OCI-LY1 (cell line): ENCODE data around the gene ZNF679.

Experiments
- H2AFZ ChIP-seq: fragments of 200-600 bp; sonication (generic), shearing (Covaris generic); 2 replicates; pipeline ENCODE4 v1.6.0; 2014; ENCODE audit warnings: antibody characterized with exemption, mild to moderate bottlenecking, low read length
- H3F3A ChIP-seq: fragments of 200-600 bp; sonication (generic), shearing (Covaris generic); 2 replicates; pipeline ENCODE4 v1.6.0; 2014; ENCODE audit warnings: mild to moderate bottlenecking, antibody characterized with exemption, low read length, moderate library complexity; ENCODE audit not compliant: insufficient read depth
- H3K27ac ChIP-seq: fragments of 200-600 bp; sonication (generic); 2 replicates; pipeline ENCODE4 v1.5.1; 2014; ENCODE audit warnings: low read length, mixed run types, mild to moderate bottlenecking, low read depth; ENCODE audit not compliant: poor library complexity, severe bottlenecking
- H3K27me3 ChIP-seq: fragments of 200-600 bp; sonication (generic); 2 replicates; pipeline ENCODE4 v1.6.0; 2014; ENCODE audit warnings: antibody characterized with exemption, mild to moderate bottlenecking, low read length, moderate library complexity; ENCODE audit not compliant: insufficient read depth
- H3K36me3 ChIP-seq: fragments of 200-600 bp; sonication (generic); 2 replicates; pipeline ENCODE4 v1.6.1; 2014; ENCODE audit warnings: mild to moderate bottlenecking, antibody characterized with exemption, low read length, moderate library complexity, mixed read lengths; ENCODE audit not compliant: insufficient read depth
- H3K4me1 ChIP-seq: fragments of 200-600 bp; sonication (generic); 2 replicates; pipeline ENCODE4 v1.5.1; 2014; ENCODE audit warnings: mild to moderate bottlenecking, low read length, moderate library complexity; ENCODE audit not compliant: insufficient read depth, severe bottlenecking
- H3K4me2 ChIP-seq: fragments of 200-600 bp; sonication (generic), shearing (Covaris generic); 2 replicates; pipeline ENCODE4 v1.6.1; 2014; ENCODE audit warnings: low read length
- H3K4me3 ChIP-seq: fragments of 200-600 bp; sonication (generic); 2 replicates; pipeline ENCODE4 v1.5.1; 2014; ENCODE audit warnings: low read length, low read depth, mild to moderate bottlenecking, mixed read lengths; ENCODE audit not compliant: poor library complexity, severe bottlenecking
- H3K79me2 ChIP-seq: fragments of 200-600 bp; shearing (Covaris generic); 2 replicates; pipeline ENCODE4 v1.6.1; 2016; ENCODE audit warnings: mixed run types, low read length, mixed read lengths; ENCODE audit not compliant: insufficient read depth
- H3K9ac ChIP-seq: fragments of 200-600 bp; sonication (generic), shearing (Covaris generic); 2 replicates; pipeline ENCODE4 v1.6.1; 2014; ENCODE audit warnings: mild to moderate bottlenecking, low read length, mixed read lengths
- H3K9me2 ChIP-seq: fragments of 200-600 bp; sonication (generic), shearing (Covaris generic); 2 replicates; pipeline ENCODE4 v1.6.1; 2014; ENCODE audit warnings: low read depth, mild to moderate bottlenecking, low read length, mixed read lengths
- H3K9me3 ChIP-seq: fragments of 200-600 bp; shearing (Covaris generic); 2 replicates; pipeline ENCODE4 v1.6.1; 2014; ENCODE audit warnings: low read length, mixed read lengths
- H4K20me1 ChIP-seq: fragments of 200-600 bp; sonication (generic), shearing (Covaris generic); 2 replicates; pipeline ENCODE4 v1.6.0; 2016; ENCODE audit warnings: mild to moderate bottlenecking, low read length; ENCODE audit not compliant: insufficient read depth
- EZH2 ChIP-seq: fragments of 200-600 bp; sonication (generic), shearing (Covaris generic); IDR thresholded peaks from 2 replicates; pipeline ENCODE4 v1.8.0; 2017; ENCODE audit warnings: borderline replicate concordance, mixed run types, mild to moderate bottlenecking, antibody characterized with exemption, low read length, moderate library complexity, mixed read lengths
- TF ChIP-seq, protein P1 (sequence below): fragments of 200-600 bp; sonication (generic), shearing (Covaris generic); IDR thresholded peaks from 2 replicates; pipeline ENCODE4 v1.5.1; 2017; ENCODE audit warnings: mild to moderate bottlenecking, antibody characterized with exemption, low read length, moderate library complexity, mixed read lengths

ZNF679 gene

DNA sequence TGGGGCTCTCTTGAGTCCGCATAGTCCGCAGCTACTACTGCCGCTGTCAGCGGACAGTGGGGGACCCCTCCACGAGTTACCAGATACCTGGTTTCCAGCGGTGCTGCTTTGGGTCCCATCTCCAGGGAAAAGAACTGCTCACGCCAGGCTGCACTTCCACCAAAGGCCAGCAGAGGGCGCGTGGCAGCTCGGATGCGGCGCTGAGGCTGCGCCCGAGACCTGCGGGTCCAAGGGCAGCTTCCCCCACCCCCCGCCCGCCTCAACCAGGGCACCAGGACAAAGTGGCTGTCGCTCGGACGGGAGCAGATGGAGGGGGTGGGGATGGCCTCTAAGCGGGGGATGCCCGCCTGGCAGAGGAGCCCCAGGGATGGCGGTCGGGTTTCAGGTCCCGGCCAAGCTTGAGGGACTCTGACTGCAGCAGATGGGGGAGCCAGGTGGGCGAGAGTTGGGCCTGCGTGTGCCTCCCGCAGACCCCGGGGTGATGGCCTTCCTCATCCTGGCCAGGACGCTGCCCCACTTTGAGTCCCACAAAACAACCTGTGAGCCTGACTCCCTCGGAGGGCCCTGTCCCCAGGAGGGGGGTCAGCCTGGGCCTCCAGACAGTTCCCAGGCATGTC is 45.0 kb upstream of the ZNF679 start:
- Histone ChIP-seq H4K20me1 (no peaks in the 10 kb centered on the region), H3K4me3 (no peak overlapping the region), H3K79me2 (no peaks in the 10 kb centered on the region), H3K9me3 (no peaks in the 10 kb centered on the region), H3K27me3 (no peaks in the 10 kb centered on the region), H3K36me3 (no peaks in the 10 kb centered on the region), H3K4me2 (no peak overlapping the region), H3F3A (no peaks in the 10 kb centered on the region), H3K4me1 (no peaks in the 10 kb centered on the region), H2AFZ (no peak overlapping the region), H3K9me2 (no peaks in the 10 kb centered on the region), H3K9ac (no peak overlapping the region), H3K27ac (no peak overlapping the region)
- TF ChIP-seq EZH2, result no peak
- TF ChIP-seq, protein P1, sequence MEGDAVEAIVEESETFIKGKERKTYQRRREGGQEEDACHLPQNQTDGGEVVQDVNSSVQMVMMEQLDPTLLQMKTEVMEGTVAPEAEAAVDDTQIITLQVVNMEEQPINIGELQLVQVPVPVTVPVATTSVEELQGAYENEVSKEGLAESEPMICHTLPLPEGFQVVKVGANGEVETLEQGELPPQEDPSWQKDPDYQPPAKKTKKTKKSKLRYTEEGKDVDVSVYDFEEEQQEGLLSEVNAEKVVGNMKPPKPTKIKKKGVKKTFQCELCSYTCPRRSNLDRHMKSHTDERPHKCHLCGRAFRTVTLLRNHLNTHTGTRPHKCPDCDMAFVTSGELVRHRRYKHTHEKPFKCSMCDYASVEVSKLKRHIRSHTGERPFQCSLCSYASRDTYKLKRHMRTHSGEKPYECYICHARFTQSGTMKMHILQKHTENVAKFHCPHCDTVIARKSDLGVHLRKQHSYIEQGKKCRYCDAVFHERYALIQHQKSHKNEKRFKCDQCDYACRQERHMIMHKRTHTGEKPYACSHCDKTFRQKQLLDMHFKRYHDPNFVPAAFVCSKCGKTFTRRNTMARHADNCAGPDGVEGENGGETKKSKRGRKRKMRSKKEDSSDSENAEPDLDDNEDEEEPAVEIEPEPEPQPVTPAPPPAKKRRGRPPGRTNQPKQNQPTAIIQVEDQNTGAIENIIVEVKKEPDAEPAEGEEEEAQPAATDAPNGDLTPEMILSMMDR, result peak; percentile 90

DNA sequence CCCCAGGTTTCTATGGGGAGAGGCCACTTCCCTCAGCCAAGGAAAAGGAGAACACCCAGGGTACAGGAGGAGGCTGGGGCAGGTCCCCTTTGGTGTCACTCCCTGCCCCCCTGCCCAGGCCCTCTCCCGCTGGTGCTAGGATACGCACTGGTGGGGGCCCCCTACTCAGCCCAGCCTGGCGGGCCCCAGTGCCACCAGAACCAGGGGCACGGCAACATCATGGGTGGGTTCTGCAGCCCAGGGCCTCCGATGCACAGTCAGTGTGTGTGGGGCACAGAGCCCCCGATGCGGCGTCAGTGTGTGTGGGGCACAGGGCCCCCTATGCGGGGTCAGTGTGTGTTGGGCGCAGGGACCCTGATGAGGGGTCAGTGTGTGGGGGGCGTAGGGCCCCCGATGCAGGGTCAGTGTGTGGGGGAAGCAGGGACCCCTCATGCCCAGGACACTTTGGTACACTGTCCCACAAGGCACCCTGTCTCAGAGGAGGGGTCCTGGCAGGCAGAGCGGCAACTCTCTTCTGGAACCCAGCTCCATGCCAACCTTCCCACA is 44.4 kb upstream of the ZNF679 start:
- H3K4me3 ChIP-seq, result no peak overlapping the region
- no peaks in the 10 kb centered on the region for H3F3A ChIP-seq
- TF ChIP-seq, protein P1, result no peak
- TF ChIP-seq EZH2, result no peak
- H3K79me2 ChIP-seq, result no peaks in the 10 kb centered on the region
- no peak overlapping the region for H3K27ac ChIP-seq
- H3K27me3 ChIP-seq, result no peaks in the 10 kb centered on the region
- H4K20me1 ChIP-seq, result no peaks in the 10 kb centered on the region
- H2AFZ ChIP-seq, result no peak overlapping the region
- no peaks in the 10 kb centered on the region for H3K9me3 ChIP-seq
- no peak overlapping the region for H3K9ac ChIP-seq
- H3K36me3 ChIP-seq, result no peaks in the 10 kb centered on the region
- no peak overlapping the region for H3K4me2 ChIP-seq
- no peaks in the 10 kb centered on the region for H3K4me1 ChIP-seq
- H3K9me2 ChIP-seq, result no peaks in the 10 kb centered on the region

DNA sequence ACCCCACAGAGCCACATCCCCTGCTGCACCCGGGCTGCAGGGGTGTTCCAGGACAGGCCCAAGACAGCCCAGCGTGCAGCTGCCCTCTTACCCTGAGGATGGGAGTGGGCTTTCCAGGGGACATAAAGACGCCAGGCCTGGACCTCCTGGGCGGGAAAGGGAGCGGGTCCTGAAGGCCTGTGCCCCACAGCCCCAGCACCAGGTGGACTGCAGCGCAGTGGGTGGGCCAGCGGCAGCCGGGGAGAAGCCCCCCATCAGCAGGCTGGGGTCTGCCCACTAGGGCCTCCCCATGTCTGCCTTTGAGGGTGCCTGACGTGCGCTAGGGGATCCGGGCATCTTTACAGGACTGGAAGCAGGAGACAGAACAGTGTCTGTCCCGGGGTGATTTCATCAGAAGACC is 43.9 kb upstream of the ZNF679 start:
- Histone ChIP-seq H3K9me2 (no peaks in the 10 kb centered on the region), H3K9ac (no peak overlapping the region), H3F3A (no peaks in the 10 kb centered on the region), H3K4me2 (no peak overlapping the region), H3K9me3 (no peaks in the 10 kb centered on the region), H3K27me3 (no peaks in the 10 kb centered on the region), H3K27ac (no peak overlapping the region), H3K4me1 (no peaks in the 10 kb centered on the region), H3K4me3 (no peak overlapping the region), H3K79me2 (no peaks in the 10 kb centered on the region), H3K36me3 (no peaks in the 10 kb centered on the region), H4K20me1 (no peaks in the 10 kb centered on the region), H2AFZ (no peak overlapping the region)
- TF ChIP-seq, protein P1, result no peak
- no peak for TF ChIP-seq EZH2
